Cardiac muscle cell (in vitro differentiated cells and primary cell): ENCODE measurements around the gene PUM2. TPM values are rescaled to one million over a fixed set of nuclear protein-coding genes. Genes with fewer than 3 reads are reported as not detected.

Experiments
- DNase-seq, 2 donors: peaks; one replicate each; pipeline versions ENCODE4 v3.0.0 to v3.0.0-alpha.2; 2010 to 2017; ENCODE audit warnings: low read depth in 1 of 2, low spot score in 1 of 2
- H3K27ac ChIP-seq: fragments of 200-600 bp; sonication (generic); 2 replicates; pipeline ENCODE4 v1.5.1; 2016
- H3K27me3 ChIP-seq: fragments of 200-600 bp; sonication (generic); 2 replicates; pipeline ENCODE4 v1.6.0; 2016; ENCODE audit warnings: control low read depth
- H3K36me3 ChIP-seq: fragments of 200-600 bp; sonication (generic); 2 replicates; pipeline ENCODE4 v1.5.1; 2016; ENCODE audit warnings: control low read depth
- H3K4me1 ChIP-seq: fragments of 200-600 bp; sonication (generic); 2 replicates; pipeline ENCODE4 v1.8.1; 2017; ENCODE audit warnings: low read depth, mild to moderate bottlenecking, mixed run types
- H3K4me3 ChIP-seq: fragments of 200-600 bp; sonication (generic); 2 replicates; pipeline ENCODE4 v1.5.1; 2016; ENCODE audit warnings: mild to moderate bottlenecking
- H3K9me3 ChIP-seq: fragments of 200-600 bp; sonication (generic); 2 replicates; pipeline ENCODE4 v1.5.1; 2017; ENCODE audit warnings: low read depth, mild to moderate bottlenecking, control low read depth
- CTCF ChIP-seq: IDR thresholded peaks from 2 replicates; pipeline ENCODE4 v1.5.1; 2012; ENCODE audit warnings: low read depth, mild to moderate bottlenecking, low read length
- polyA plus RNA-seq: library from polyadenylated mRNA; unstranded; fragments of >200 nt; fragmentation: Nextera tagmentation; extraction: Ambion mirVana; gene quantifications from 2 replicates; pipeline ENCODE4 v1.2.1, GENCODE V29; 2016
- total RNA-seq: library from RNA; depleted of rRNA; stranded (reverse); fragments of >200 nt; gene quantifications from 2 replicates; pipeline ENCODE4 v1.2.3, GENCODE V29; 2016

The PUM2 gene
- total and polyA plus RNA-seq, 2 experiments from 2014 or later, result 20.1 to 35.8 TPM

GRCh38 chr2:20317197-20317596 is 33.4 kb downstream of the PUM2 start:
- Histone ChIP-seq H3K27me3 (no peaks in the 10 kb centered on the region), H3K36me3 (peaks cover 34% of the 10 kb centered on the region), H3K27ac (peak overlapping the region; percentile 21), H3K9me3 (no peaks in the 10 kb centered on the region), H3K4me3 (no peak overlapping the region), H3K4me1 (peaks cover 7% of the 10 kb centered on the region)
- TF ChIP-seq CTCF, result no peak
- DNase-seq, result no peak

GRCh38 chr2:20314562-20315501 is 35.8 kb downstream of the PUM2 start:
- DNase-seq, result no peak
- H3K36me3 ChIP-seq, result peaks cover 47% of the 10 kb centered on the region
- H3K27ac ChIP-seq, result no peak overlapping the region

GRCh38 chr2:20313659-20314058 is 37.0 kb downstream of the PUM2 start:
- Histone ChIP-seq H3K4me3 (no peak overlapping the region), H3K27ac (no peak overlapping the region), H3K27me3 (no peaks in the 10 kb centered on the region), H3K4me1 (no peaks in the 10 kb centered on the region), H3K36me3 (peaks cover 51% of the 10 kb centered on the region), H3K9me3 (no peaks in the 10 kb centered on the region)
- no peak for TF ChIP-seq CTCF
- DNase-seq, result no peak

More at GRCh38 chr2:20314562-20315501, 35.8 kb downstream of the PUM2 start:
- TF ChIP-seq CTCF, result no peak
- Histone ChIP-seq H3K4me1 (no peaks in the 10 kb centered on the region), H3K9me3 (no peaks in the 10 kb centered on the region), H3K4me3 (no peak overlapping the region), H3K27me3 (no peaks in the 10 kb centered on the region)

GRCh38 chr2:20309001-20309400 is 41.6 kb downstream of the PUM2 start:
- no peaks in the 10 kb centered on the region for H3K27me3 ChIP-seq
- peaks cover 49% of the 10 kb centered on the region for H3K36me3 ChIP-seq

GRCh38 chr2:20307311-20307710 is 43.3 kb downstream of the PUM2 start:
- Histone ChIP-seq H3K27ac (no peak overlapping the region), H3K4me1 (peaks cover 7% of the 10 kb centered on the region), H3K27me3 (no peaks in the 10 kb centered on the region), H3K36me3 (peaks cover 44% of the 10 kb centered on the region), H3K4me3 (no peak overlapping the region), H3K9me3 (no peaks in the 10 kb centered on the region)
- TF ChIP-seq CTCF, result no peak
- DNase-seq, result no peak

More at GRCh38 chr2:20309001-20309400, 41.6 kb downstream of the PUM2 start:
- Histone ChIP-seq H3K27ac (no peak overlapping the region), H3K4me3 (no peak overlapping the region), H3K9me3 (no peaks in the 10 kb centered on the region), H3K4me1 (peaks cover 6% of the 10 kb centered on the region)
- no peak for DNase-seq
- no peak for TF ChIP-seq CTCF
